Measurements from ENCODE around the gene CEBPB.

The CEBPB gene

GRCh38 chr20:50181344-50181743, 9.3 kb upstream of the CEBPB start:
- intact Hi-C loops (cut with micrococcal nuclease), result no loop called here
- Mint-ChIP-seq H3K4me1 (ENCODE audit: low read depth) (peaks cover 13% of the 10 kb centered on the region), H3K9me3 (no peaks in the 10 kb centered on the region), H3K4me3 (no peak overlapping the region), H3K36me3 (ENCODE audit: low read depth) (no peaks in the 10 kb centered on the region), H3K27ac (no peak overlapping the region), H3K27me3 (peaks cover 23% of the 10 kb centered on the region)

DNA sequence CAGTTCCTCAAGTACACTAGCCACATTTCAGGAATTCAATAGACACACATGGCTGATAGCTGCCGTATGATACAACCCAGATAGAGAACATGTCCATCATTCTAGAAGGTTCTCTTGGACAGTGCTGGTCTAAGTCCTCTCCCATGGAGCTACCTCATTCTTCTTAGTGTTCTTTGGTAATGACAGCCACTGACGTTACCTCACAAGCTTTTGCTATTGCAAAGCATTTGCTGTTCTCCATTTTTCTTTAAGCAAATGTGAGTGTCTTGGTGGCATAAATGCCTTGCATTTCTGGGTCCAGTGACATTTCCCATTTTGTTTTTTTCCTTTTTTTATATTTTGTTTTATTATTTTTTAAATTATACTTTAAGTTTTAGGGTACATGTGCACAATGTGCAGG, 8.3 kb upstream of the CEBPB start:
- Mint-ChIP-seq H3K27me3 (peaks cover 21% of the 10 kb centered on the region), H3K4me1 (ENCODE audit: low read depth) (peaks cover 20% of the 10 kb centered on the region), H3K4me3 (no peak overlapping the region), H3K9me3 (no peaks in the 10 kb centered on the region), H3K36me3 (ENCODE audit: low read depth) (no peaks in the 10 kb centered on the region), H3K27ac (no peak overlapping the region)
- intact Hi-C loops (cut with micrococcal nuclease), result no loop called here

DNA sequence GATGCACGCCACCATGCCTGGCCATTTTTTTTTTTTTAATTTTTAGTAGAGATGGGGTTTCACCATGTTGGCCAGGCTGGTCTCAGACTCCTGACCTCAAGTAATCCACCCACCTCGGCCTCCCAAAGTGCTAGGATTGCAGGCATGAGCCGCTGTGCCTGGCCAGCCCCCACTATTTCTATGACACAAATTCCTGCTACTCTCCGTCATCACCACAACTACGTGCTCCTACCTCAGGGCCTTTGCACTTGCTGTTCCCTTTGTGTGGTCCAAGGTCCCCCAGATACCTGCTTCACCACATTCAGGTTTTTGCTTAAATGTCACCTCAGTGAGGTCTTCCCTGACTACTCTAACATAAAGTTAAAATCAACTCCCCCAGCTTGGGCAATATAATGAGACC, 5.2 kb upstream of the CEBPB start:
- Mint-ChIP-seq H3K27ac (no peak overlapping the region), H3K4me1 (ENCODE audit: low read depth) (peaks cover 50% of the 10 kb centered on the region), H3K9me3 (no peaks in the 10 kb centered on the region), H3K27me3 (peaks cover 17% of the 10 kb centered on the region), H3K4me3 (no peak overlapping the region), H3K36me3 (ENCODE audit: low read depth) (no peaks in the 10 kb centered on the region)
- intact Hi-C loops (cut with micrococcal nuclease), result no loop called here

GRCh38 chr20:50186151-50186885, 4.3 kb upstream of the CEBPB start:
- intact Hi-C loops (cut with micrococcal nuclease), result loop anchor here (1.0 to 2.0 kb wide), 3 partner anchors 274 to 394 kb away; no protein-coding TSS in a partner anchor
- no peaks in the 10 kb centered on the region for H3K36me3 Mint-ChIP-seq (ENCODE audit: low read depth)

GRCh38 chr20:50186987-50187402, 3.6 kb upstream of the CEBPB start:
- H3K9me3 Mint-ChIP-seq, result no peaks in the 10 kb centered on the region
- H3K27me3 Mint-ChIP-seq, result peaks cover 17% of the 10 kb centered on the region
- peaks cover 6% of the 10 kb centered on the region for H3K36me3 Mint-ChIP-seq (ENCODE audit: low read depth)
- no peak overlapping the region for H3K27ac Mint-ChIP-seq
- peaks cover 50% of the 10 kb centered on the region for H3K4me1 Mint-ChIP-seq (ENCODE audit: low read depth)
- intact Hi-C loops (cut with micrococcal nuclease), result loop anchor here (1.0 to 2.0 kb wide), 3 partner anchors 273 to 394 kb away; no protein-coding TSS in a partner anchor
- no peak overlapping the region for H3K4me3 Mint-ChIP-seq

More at GRCh38 chr20:50186151-50186885, 4.3 kb upstream of the CEBPB start:
- no peak overlapping the region for H3K27ac Mint-ChIP-seq
- no peaks in the 10 kb centered on the region for H3K9me3 Mint-ChIP-seq
- no peak overlapping the region for H3K4me3 Mint-ChIP-seq
- H3K4me1 Mint-ChIP-seq (ENCODE audit: low read depth), result peaks cover 50% of the 10 kb centered on the region
- peaks cover 17% of the 10 kb centered on the region for H3K27me3 Mint-ChIP-seq

DNA sequence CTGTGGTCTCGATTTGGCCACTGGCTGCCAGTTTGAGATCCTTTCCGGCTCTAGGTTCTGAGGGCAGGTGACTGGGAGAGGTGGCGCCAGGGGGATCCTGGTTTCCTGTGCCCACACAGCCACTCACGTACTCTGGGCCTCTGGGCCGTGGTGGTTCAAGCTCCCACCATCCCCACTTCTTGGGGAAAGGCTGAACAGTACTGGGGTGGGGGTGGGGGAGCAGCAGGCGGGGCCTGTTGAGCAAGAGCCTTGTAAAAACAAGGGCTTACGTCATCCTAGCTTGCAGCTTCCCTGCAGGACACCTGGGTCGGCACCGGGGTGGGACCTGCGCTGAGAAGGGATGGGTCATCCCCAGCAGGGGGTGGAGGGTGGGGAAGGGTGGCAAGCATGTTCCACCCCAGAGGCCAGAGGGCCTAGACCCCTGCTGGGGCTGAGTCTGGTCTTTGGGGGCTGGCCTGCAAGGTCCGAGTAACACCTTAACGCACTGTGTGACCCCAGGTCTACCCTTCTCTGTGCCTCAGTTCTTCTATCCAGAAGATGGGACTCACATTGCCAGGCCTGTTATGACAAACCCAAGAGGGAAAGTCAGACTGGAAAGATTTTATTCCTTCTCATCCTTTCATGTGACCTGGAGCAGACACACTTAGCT, 3.1 kb upstream of the CEBPB start:
- H3K9me3 Mint-ChIP-seq, result no peaks in the 10 kb centered on the region
- H3K4me1 Mint-ChIP-seq (ENCODE audit: low read depth), result peaks cover 51% of the 10 kb centered on the region
- peak overlapping the region; percentile 46 for H3K27ac Mint-ChIP-seq
- no peak overlapping the region for H3K4me3 Mint-ChIP-seq
- peaks cover 17% of the 10 kb centered on the region for H3K27me3 Mint-ChIP-seq
- peaks cover 10% of the 10 kb centered on the region for H3K36me3 Mint-ChIP-seq (ENCODE audit: low read depth)
- intact Hi-C loops (cut with micrococcal nuclease), result loop anchor here (2.0 kb wide), 1 partner anchor 393 kb away; no protein-coding TSS in a partner anchor

DNA sequence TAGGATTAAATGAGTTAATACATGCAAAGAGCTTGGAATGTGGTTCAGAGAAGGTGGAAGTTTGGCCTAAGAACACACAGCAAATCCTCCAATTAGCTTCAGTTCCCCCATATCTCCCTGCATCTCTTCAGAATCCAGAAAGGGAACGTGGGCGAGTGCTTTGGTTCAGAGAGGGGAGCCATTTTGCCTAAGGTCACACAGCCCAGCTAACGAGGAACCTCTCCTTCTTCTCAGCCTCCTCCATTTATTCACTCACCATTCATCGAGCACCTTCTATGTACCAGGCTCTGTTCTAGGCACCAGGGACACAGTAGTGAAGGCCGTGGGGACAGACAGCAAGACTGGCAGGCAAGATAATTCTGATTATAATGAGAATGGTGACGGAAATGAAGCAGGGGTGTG, 2.3 kb upstream of the CEBPB start:
- intact Hi-C loops (cut with micrococcal nuclease), result no loop called here
- H3K27me3 Mint-ChIP-seq, result peaks cover 17% of the 10 kb centered on the region
- peaks cover 59% of the 10 kb centered on the region for H3K4me1 Mint-ChIP-seq (ENCODE audit: low read depth)
- H3K36me3 Mint-ChIP-seq (ENCODE audit: low read depth), result peaks cover 18% of the 10 kb centered on the region
- H3K4me3 Mint-ChIP-seq, result no peak overlapping the region
- no peaks in the 10 kb centered on the region for H3K9me3 Mint-ChIP-seq
- H3K27ac Mint-ChIP-seq, result peak overlapping the region; percentile 46

DNA sequence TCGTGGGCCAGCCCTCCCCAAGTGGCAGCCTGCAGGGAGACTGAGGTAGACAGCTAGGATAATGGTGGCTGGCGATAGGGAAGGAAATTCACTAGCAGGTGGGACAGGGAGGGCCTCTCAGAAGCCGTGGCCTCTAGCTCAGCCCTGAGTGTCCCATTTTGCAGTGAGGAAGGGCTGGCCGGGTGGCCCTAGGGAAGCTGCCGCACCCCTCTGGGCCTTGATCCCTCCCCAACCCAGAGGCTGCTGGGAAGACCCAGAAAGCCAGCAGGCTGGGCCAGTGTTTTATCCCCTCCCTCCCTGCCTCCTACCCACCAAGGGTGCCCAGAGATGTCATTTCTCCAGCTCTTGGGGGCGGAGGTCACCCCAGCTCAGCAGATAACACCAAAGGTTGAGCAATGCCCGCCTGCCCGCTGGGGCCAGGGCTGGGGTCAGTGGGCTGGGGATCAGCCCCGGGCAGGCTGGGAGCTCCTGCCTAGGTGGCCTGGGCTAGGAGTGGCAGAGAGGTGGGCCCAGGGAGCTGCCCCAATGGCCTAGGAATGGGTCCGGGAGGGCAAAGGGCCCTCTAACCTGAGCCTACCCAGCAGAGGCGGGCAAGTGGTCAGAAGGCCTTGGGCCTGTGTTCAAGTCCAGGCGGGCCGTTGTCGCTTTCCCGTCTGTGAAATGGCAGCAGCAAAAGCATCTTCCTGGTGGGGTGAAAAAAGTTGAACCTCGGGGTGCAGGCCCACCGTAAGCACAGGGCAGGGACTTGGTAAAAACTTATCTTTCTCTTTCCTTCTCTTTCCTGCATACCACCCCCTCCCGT, 1.6 kb upstream of the CEBPB start:
- no peaks in the 10 kb centered on the region for H3K9me3 Mint-ChIP-seq
- peaks cover 17% of the 10 kb centered on the region for H3K27me3 Mint-ChIP-seq
- H3K27ac Mint-ChIP-seq, result peak overlapping the region; percentile 88
- H3K36me3 Mint-ChIP-seq (ENCODE audit: low read depth), result peaks cover 26% of the 10 kb centered on the region
- no peak overlapping the region for H3K4me3 Mint-ChIP-seq
- intact Hi-C loops (cut with micrococcal nuclease), result no loop called here
- peaks cover 66% of the 10 kb centered on the region for H3K4me1 Mint-ChIP-seq (ENCODE audit: low read depth)

- H3K4me3 Mint-ChIP-seq, result peak overlapping the region; percentile 50
- H3K27me3 Mint-ChIP-seq, result peaks cover 12% of the 10 kb centered on the region
- H3K27ac Mint-ChIP-seq, result peak overlapping the region; percentile 88
- peaks cover 33% of the 10 kb centered on the region for H3K36me3 Mint-ChIP-seq (ENCODE audit: low read depth)
- intact Hi-C loops (cut with micrococcal nuclease), result loop anchor here (1.0 to 2.0 kb wide), 3 partner anchors 85 to 271 kb away; no protein-coding TSS in a partner anchor
- H3K4me1 Mint-ChIP-seq (ENCODE audit: low read depth), result peaks cover 67% of the 10 kb centered on the region
- H3K9me3 Mint-ChIP-seq, result no peaks in the 10 kb centered on the region
These were observed 864 bp upstream of the CEBPB start for GRCh38 chr20:50189681-50190250.

DNA sequence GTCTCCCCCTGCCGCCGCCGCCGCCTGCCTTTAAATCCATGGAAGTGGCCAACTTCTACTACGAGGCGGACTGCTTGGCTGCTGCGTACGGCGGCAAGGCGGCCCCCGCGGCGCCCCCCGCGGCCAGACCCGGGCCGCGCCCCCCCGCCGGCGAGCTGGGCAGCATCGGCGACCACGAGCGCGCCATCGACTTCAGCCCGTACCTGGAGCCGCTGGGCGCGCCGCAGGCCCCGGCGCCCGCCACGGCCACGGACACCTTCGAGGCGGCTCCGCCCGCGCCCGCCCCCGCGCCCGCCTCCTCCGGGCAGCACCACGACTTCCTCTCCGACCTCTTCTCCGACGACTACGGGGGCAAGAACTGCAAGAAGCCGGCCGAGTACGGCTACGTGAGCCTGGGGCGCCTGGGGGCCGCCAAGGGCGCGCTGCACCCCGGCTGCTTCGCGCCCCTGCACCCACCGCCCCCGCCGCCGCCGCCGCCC, 474 bp downstream of the CEBPB start:
- H3K27ac Mint-ChIP-seq, result peak overlapping the region; percentile 88
- intact Hi-C loops (cut with micrococcal nuclease), result loop anchor here (2.0 kb wide), 2 partner anchors 84 to 154 kb away; no protein-coding TSS in a partner anchor
- peaks cover 76% of the 10 kb centered on the region for H3K4me1 Mint-ChIP-seq (ENCODE audit: low read depth)

DNA sequence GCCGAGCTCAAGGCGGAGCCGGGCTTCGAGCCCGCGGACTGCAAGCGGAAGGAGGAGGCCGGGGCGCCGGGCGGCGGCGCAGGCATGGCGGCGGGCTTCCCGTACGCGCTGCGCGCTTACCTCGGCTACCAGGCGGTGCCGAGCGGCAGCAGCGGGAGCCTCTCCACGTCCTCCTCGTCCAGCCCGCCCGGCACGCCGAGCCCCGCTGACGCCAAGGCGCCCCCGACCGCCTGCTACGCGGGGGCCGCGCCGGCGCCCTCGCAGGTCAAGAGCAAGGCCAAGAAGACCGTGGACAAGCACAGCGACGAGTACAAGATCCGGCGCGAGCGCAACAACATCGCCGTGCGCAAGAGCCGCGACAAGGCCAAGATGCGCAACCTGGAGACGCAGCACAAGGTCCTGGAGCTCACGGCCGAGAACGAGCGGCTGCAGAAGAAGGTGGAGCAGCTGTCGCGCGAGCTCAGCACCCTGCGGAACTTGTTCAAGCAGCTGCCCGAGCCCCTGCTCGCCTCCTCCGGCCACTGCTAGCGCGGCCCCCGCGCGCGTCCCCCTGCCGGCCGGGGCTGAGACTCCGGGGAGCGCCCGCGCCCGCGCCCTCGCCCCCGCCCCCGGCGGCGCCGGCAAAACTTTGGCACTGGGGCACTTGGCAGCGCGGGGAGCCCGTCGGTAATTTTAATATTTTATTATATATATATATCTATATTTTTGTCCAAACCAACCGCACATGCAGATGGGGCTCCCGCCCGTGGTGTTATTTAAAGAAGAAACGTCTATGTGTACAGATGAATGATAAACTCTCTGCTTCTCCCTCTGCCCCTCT, 1.1 kb downstream of the CEBPB start:
- intact Hi-C loops (cut with micrococcal nuclease), result loop anchor here (2.0 kb wide), 2 partner anchors 83 to 153 kb away; no protein-coding TSS in a partner anchor
- peaks cover 76% of the 10 kb centered on the region for H3K4me1 Mint-ChIP-seq (ENCODE audit: low read depth)
- H3K27me3 Mint-ChIP-seq, result no peaks in the 10 kb centered on the region
- H3K36me3 Mint-ChIP-seq (ENCODE audit: low read depth), result peaks cover 47% of the 10 kb centered on the region
- H3K27ac Mint-ChIP-seq, result peak overlapping the region; percentile 88
- peak overlapping the region; percentile 96 for H3K4me3 Mint-ChIP-seq
- H3K9me3 Mint-ChIP-seq, result no peaks in the 10 kb centered on the region

More for the DNA sequence above, 474 bp downstream of the CEBPB start:
- H3K36me3 Mint-ChIP-seq (ENCODE audit: low read depth), result peaks cover 43% of the 10 kb centered on the region
- peak overlapping the region; percentile 82 for H3K4me3 Mint-ChIP-seq
- H3K27me3 Mint-ChIP-seq, result peaks cover under 1% of the 10 kb centered on the region
- H3K9me3 Mint-ChIP-seq, result no peaks in the 10 kb centered on the region

- H3K36me3 Mint-ChIP-seq (ENCODE audit: low read depth), result peaks cover 51% of the 10 kb centered on the region
These were observed 2.0 kb downstream of the CEBPB start for GRCh38 chr20:50192364-50193198.

More at GRCh38 chr20:50192364-50193198, 2.0 kb downstream of the CEBPB start:
- peaks cover 79% of the 10 kb centered on the region for H3K4me1 Mint-ChIP-seq (ENCODE audit: low read depth)
- peak overlapping the region; percentile 96 for H3K4me3 Mint-ChIP-seq
- peak overlapping the region; percentile 88 for H3K27ac Mint-ChIP-seq
- intact Hi-C loops (cut with micrococcal nuclease), result no loop called here
- no peaks in the 10 kb centered on the region for H3K9me3 Mint-ChIP-seq
- H3K27me3 Mint-ChIP-seq, result no peaks in the 10 kb centered on the region
